ENCODE measurements around the gene LENG9. TPM values are rescaled to one million over a fixed set of nuclear protein-coding genes. Genes with fewer than 3 reads are reported as not detected.

LENG9 gene
- polyA plus RNA-seq, 4 donors: 8.7 to 14.1 (median 10.5) TPM

- peaks cover 12 to 83% (median 50%) of the 10 kb centered on the region in 3 donors for H3K36me3 ChIP-seq (ENCODE audit: control insufficient read depth in 3 of 3, insufficient read depth in 2 of 3, low read depth in 1 of 3, low read length in 3 of 3)
Measured at GRCh38 chr19:54459282-54460229, 4.0 kb downstream of the LENG9 start.

GRCh38 chr19:54458648-54459281 is 4.8 kb downstream of the LENG9 start:
- peaks cover 0 to 12% (median 0%) of the 10 kb centered on the region in 3 donors for H3K4me1 ChIP-seq (ENCODE audit: control insufficient read depth in 3 of 3, insufficient read depth in 2 of 3, low read depth in 1 of 3, low read length in 2 of 3)
- H3K27me3 ChIP-seq (ENCODE audit: control insufficient read depth in 3 of 3, insufficient read depth in 3 of 3, low read length in 3 of 3): no peaks in the 10 kb centered on the region
- FAIRE-seq: no peak
- H3K36me3 ChIP-seq (ENCODE audit: control insufficient read depth in 3 of 3, insufficient read depth in 2 of 3, low read depth in 1 of 3, low read length in 3 of 3): peaks cover 19 to 91% (median 58%) of the 10 kb centered on the region in 3 donors
- H3K4me3 ChIP-seq (ENCODE audit: low read depth in 1 of 3, low read length in 3 of 3): no peak overlapping the region
- 82 to 89% (median 87%) methylated on average over 11 of the region's 11 CpGs for WGBS, 3 donors
- no peaks in the 10 kb centered on the region for H3K9me3 ChIP-seq (ENCODE audit: control insufficient read depth in 2 of 2, insufficient read depth in 1 of 2, low read depth in 1 of 2, low read length in 1 of 2)
- H3K27ac ChIP-seq (ENCODE audit: low read depth in 1 of 3, low read length in 2 of 3): no peak overlapping the region
- DNase-seq: no peak

More at GRCh38 chr19:54459282-54460229, 4.0 kb downstream of the LENG9 start:
- H3K9me3 ChIP-seq (ENCODE audit: control insufficient read depth in 2 of 2, insufficient read depth in 1 of 2, low read depth in 1 of 2, low read length in 1 of 2): no peaks in the 10 kb centered on the region
- peaks cover 0 to 20% (median 0%) of the 10 kb centered on the region in 3 donors for H3K4me1 ChIP-seq (ENCODE audit: control insufficient read depth in 3 of 3, insufficient read depth in 2 of 3, low read depth in 1 of 3, low read length in 2 of 3)
- no peak for DNase-seq
- 66 to 75% (median 69%) methylated on average over 16 of the region's 16 CpGs for WGBS, 3 donors
- peak overlapping the region in 1 of 3 donors; percentile 18 for H3K27ac ChIP-seq (ENCODE audit: low read depth in 1 of 3, low read length in 2 of 3)
- no peak overlapping the region for H3K4me3 ChIP-seq (ENCODE audit: low read depth in 1 of 3, low read length in 3 of 3)
- FAIRE-seq: no peak
- no peaks in the 10 kb centered on the region for H3K27me3 ChIP-seq (ENCODE audit: control insufficient read depth in 3 of 3, insufficient read depth in 3 of 3, low read length in 3 of 3)

- H3K9me3 ChIP-seq (ENCODE audit: control insufficient read depth in 2 of 2, insufficient read depth in 1 of 2, low read depth in 1 of 2, low read length in 1 of 2): no peaks in the 10 kb centered on the region
- whole genome bisulfite sequencing, 3 donors: 92 to 95% (median 92%) methylated on average over 42 of the region's 42 CpGs
- H3K27ac ChIP-seq (ENCODE audit: low read depth in 1 of 3, low read length in 2 of 3): no peak overlapping the region
- no peak overlapping the region for H3K4me3 ChIP-seq (ENCODE audit: low read depth in 1 of 3, low read length in 3 of 3)
- H3K4me1 ChIP-seq (ENCODE audit: control insufficient read depth in 3 of 3, insufficient read depth in 2 of 3, low read depth in 1 of 3, low read length in 2 of 3): peaks cover 0 to 12% (median 0%) of the 10 kb centered on the region in 3 donors
- DNase-seq: no peak
- peaks cover 24 to 97% (median 64%) of the 10 kb centered on the region in 3 donors for H3K36me3 ChIP-seq (ENCODE audit: control insufficient read depth in 3 of 3, insufficient read depth in 2 of 3, low read depth in 1 of 3, low read length in 3 of 3)
- no peaks in the 10 kb centered on the region for H3K27me3 ChIP-seq (ENCODE audit: control insufficient read depth in 3 of 3, insufficient read depth in 3 of 3, low read length in 3 of 3)
- no peak for FAIRE-seq
Measured at GRCh38 chr19:54457773-54458647, 5.6 kb downstream of the LENG9 start.

- H3K9me3 ChIP-seq (ENCODE audit: control insufficient read depth in 2 of 2, insufficient read depth in 1 of 2, low read depth in 1 of 2, low read length in 1 of 2): no peaks in the 10 kb centered on the region
- no peak for DNase-seq
- WGBS, 3 donors: 91 to 94% (median 94%) methylated on average over 50 to 51 of the region's 51 CpGs
- peaks cover 0 to under 1% (median 0%) of the 10 kb centered on the region in 3 donors for H3K4me1 ChIP-seq (ENCODE audit: control insufficient read depth in 3 of 3, insufficient read depth in 2 of 3, low read depth in 1 of 3, low read length in 2 of 3)
- H3K27ac ChIP-seq (ENCODE audit: low read depth in 1 of 3, low read length in 2 of 3): no peak overlapping the region
- no peaks in the 10 kb centered on the region for H3K27me3 ChIP-seq (ENCODE audit: control insufficient read depth in 3 of 3, insufficient read depth in 3 of 3, low read length in 3 of 3)
- H3K4me3 ChIP-seq (ENCODE audit: low read depth in 1 of 3, low read length in 3 of 3): no peak overlapping the region
- no peak for FAIRE-seq
- peaks cover 36 to 98% (median 77%) of the 10 kb centered on the region in 3 donors for H3K36me3 ChIP-seq (ENCODE audit: control insufficient read depth in 3 of 3, insufficient read depth in 2 of 3, low read depth in 1 of 3, low read length in 3 of 3)
Measured at GRCh38 chr19:54456423-54457373, 6.9 kb downstream of the LENG9 start.

- WGBS, 3 donors: 90 to 95% (median 93%) methylated on average over 35 to 40 of the region's 40 CpGs
- Histone ChIP-seq H3K27me3 (ENCODE audit: control insufficient read depth in 3 of 3, insufficient read depth in 3 of 3, low read length in 3 of 3) (no peaks in the 10 kb centered on the region), H3K27ac (ENCODE audit: low read depth in 1 of 3, low read length in 2 of 3) (no peak overlapping the region), H3K36me3 (ENCODE audit: control insufficient read depth in 3 of 3, insufficient read depth in 2 of 3, low read depth in 1 of 3, low read length in 3 of 3) (peaks cover 36 to 96% (median 77%) of the 10 kb centered on the region in 3 donors), H3K4me1 (ENCODE audit: control insufficient read depth in 3 of 3, insufficient read depth in 2 of 3, low read depth in 1 of 3, low read length in 2 of 3) (peaks cover 0 to 7% (median under 1%) of the 10 kb centered on the region in 3 donors), H3K9me3 (ENCODE audit: control insufficient read depth in 2 of 2, insufficient read depth in 1 of 2, low read depth in 1 of 2, low read length in 1 of 2) (no peaks in the 10 kb centered on the region), H3K4me3 (ENCODE audit: low read depth in 1 of 3, low read length in 3 of 3) (no peak overlapping the region)
- no peak for FAIRE-seq
- DNase-seq: no peak
Measured at GRCh38 chr19:54455786-54456422, 7.7 kb downstream of the LENG9 start.

- WGBS, 3 donors: 92 to 94% (median 93%) methylated on average over 31 to 33 of the region's 33 CpGs
- Histone ChIP-seq H3K27me3 (ENCODE audit: control insufficient read depth in 3 of 3, insufficient read depth in 3 of 3, low read length in 3 of 3) (no peaks in the 10 kb centered on the region), H3K4me1 (ENCODE audit: control insufficient read depth in 3 of 3, insufficient read depth in 2 of 3, low read depth in 1 of 3, low read length in 2 of 3) (peaks cover 0 to 9% (median 3%) of the 10 kb centered on the region in 3 donors), H3K36me3 (ENCODE audit: control insufficient read depth in 3 of 3, insufficient read depth in 2 of 3, low read depth in 1 of 3, low read length in 3 of 3) (peaks cover 32 to 93% (median 74%) of the 10 kb centered on the region in 3 donors), H3K9me3 (ENCODE audit: control insufficient read depth in 2 of 2, insufficient read depth in 1 of 2, low read depth in 1 of 2, low read length in 1 of 2) (no peaks in the 10 kb centered on the region), H3K4me3 (ENCODE audit: low read depth in 1 of 3, low read length in 3 of 3) (no peak overlapping the region), H3K27ac (ENCODE audit: low read depth in 1 of 3, low read length in 2 of 3) (no peak overlapping the region)
- FAIRE-seq (no peak), DNase-seq (no peak)
Measured at GRCh38 chr19:54454781-54455675, 8.6 kb downstream of the LENG9 start.

Measured in small intestine (tissue), 7 donors.